CD4-positive, alpha-beta T cell (primary cell): ENCODE data around the gene HID1. TPM values are rescaled to one million over a fixed set of nuclear protein-coding genes. Genes with fewer than 3 reads are reported as not detected.

Source experiments
- ATAC-seq: fragments of 200-7000 bp; cut with Tn5 transposase; one replicate; pipeline ENCODE4 v1.10.0; 2022; ENCODE audit warnings: mild to moderate bottlenecking; ENCODE audit not compliant: poor library complexity
- CTCF ChIA-PET: fragments of 350-600 bp; sonication (Branson Sonifier 250); formaldehyde crosslinking; loops from one replicate; lab custom pipeline; 2021; ENCODE audit warnings: antibody characterized with exemption, inconsistent platforms; lab: Charles Lee
- POLR2A ChIA-PET: fragments of 350-600 bp; sonication (Branson Sonifier 250); formaldehyde crosslinking; loops from one replicate; lab custom pipeline; 2021; ENCODE audit warnings: antibody characterized with exemption, inconsistent platforms; lab: Charles Lee
- DNase-seq, 14 experiments: peaks; one replicate each; pipeline ENCODE4 v3.0.0-alpha.2; 2013 to 2020; ENCODE audit warnings: mixed read lengths in 2 of 14
- H3K27ac ChIP-seq, 2 donors: one replicate each; pipeline versions ENCODE4 v1.5.1 to v1.7.0; 2013; ENCODE audit warnings: low read length in 2 of 2, low read depth in 1 of 2, mild to moderate bottlenecking in 1 of 2
- H3K27me3 ChIP-seq, 2 experiments: 1 replicate in 1 of 2; 2 replicates in 1 of 2; pipeline versions ENCODE4 v1.6.1 to v1.7.0; 2013; ENCODE audit warnings: low read length in 2 of 2, control low read depth in 1 of 2, mild to moderate bottlenecking in 1 of 2, moderate library complexity in 1 of 2; ENCODE audit not compliant: insufficient read depth in 2 of 2, control insufficient read depth in 1 of 2
- H3K36me3 ChIP-seq: one replicate; pipeline ENCODE4 v1.6.1; 2013; ENCODE audit warnings: low read length, control low read depth; ENCODE audit not compliant: insufficient read depth
- H3K4me1 ChIP-seq: one replicate; pipeline ENCODE4 v1.6.1; 2013; ENCODE audit warnings: low read length, control low read depth; ENCODE audit not compliant: insufficient read depth
- H3K4me3 ChIP-seq: one replicate; pipeline ENCODE4 v1.5.1; 2013; ENCODE audit warnings: mild to moderate bottlenecking, low read length, moderate library complexity
- H3K9me3 ChIP-seq, 2 experiments: 1 replicate in 1 of 2; 2 replicates in 1 of 2; pipeline versions ENCODE4 v1.6.1 to v1.7.0; 2013; ENCODE audit warnings: low read length in 2 of 2, mild to moderate bottlenecking in 2 of 2, control low read depth in 1 of 2, moderate library complexity in 1 of 2; ENCODE audit not compliant: control insufficient read depth in 1 of 2, insufficient read depth in 1 of 2
- H3K27ac Mint-ChIP-seq: one replicate; pipeline ENCODE4 v1.8.0; 2020; ENCODE audit warnings: mixed read lengths
- H3K27me3 Mint-ChIP-seq: one replicate; pipeline ENCODE4 v1.8.0; 2021; ENCODE audit warnings: mixed read lengths
- H3K36me3 Mint-ChIP-seq: one replicate; pipeline ENCODE4 v1.8.0; 2021; ENCODE audit warnings: low read depth, mixed read lengths
- H3K4me1 Mint-ChIP-seq: one replicate; pipeline ENCODE4 v1.8.0; 2021; ENCODE audit warnings: low read depth, mixed read lengths
- H3K4me3 Mint-ChIP-seq: one replicate; pipeline ENCODE4 v1.8.0; 2020; ENCODE audit warnings: mild to moderate bottlenecking, mixed read lengths
- H3K9me3 Mint-ChIP-seq: one replicate; pipeline ENCODE4 v1.8.0; 2020; ENCODE audit warnings: mixed read lengths
- CTCF ChIP-seq: fragments of 200-600 bp; IDR thresholded peaks from one replicate; pipeline ENCODE4 v1.8.0; 2022; ENCODE audit warnings: antibody characterized with exemption, mild to moderate bottlenecking
- intact Hi-C, 2 experiments: fragments of 100-400 bp; cut with DNase I in 1 of 2; cut with micrococcal nuclease in 1 of 2; formaldehyde crosslinking; loops; one replicate each; pipeline versions ENCODE4 v1.15.1 to v1.9.0; 2023 to 2025; cut with DNase I, micrococcal nuclease
- total RNA-seq, 174 experiments: library from RNA in 2 of 174; stranded (reverse) in 2 of 174; gene quantifications; one replicate each; pipeline ENCODE4 v1.2.3 and lab custom pipeline; 2021 to 2026

Gene HID1
- total RNA-seq, 2 experiments from 2014 or later = 31.8 to 31.9 TPM

GRCh38 chr17:74977802-74978201 is 5.2 kb upstream of the HID1 start:
- Mint-ChIP-seq H3K4me1 (peaks cover 24% of the 10 kb centered on the region), H3K9me3 (no peaks in the 10 kb centered on the region), H3K27me3 (peaks cover 4% of the 10 kb centered on the region), H3K36me3 (no peaks in the 10 kb centered on the region), H3K4me3 (no peak overlapping the region), H3K27ac (no peak overlapping the region)
- no peaks in the 10 kb centered on the region for H3K36me3 ChIP-seq
- intact Hi-C loops = no loop called here
- DNase-seq = no peak
- ATAC-seq = no peak
- H3K27ac ChIP-seq = no peak overlapping the region
- H3K27me3 ChIP-seq = peaks cover 4 to 8% of the 10 kb centered on the region in 2 experiments
- no peak overlapping the region for H3K4me3 ChIP-seq
- H3K9me3 ChIP-seq = no peaks in the 10 kb centered on the region
- peaks cover 25% of the 10 kb centered on the region for H3K4me1 ChIP-seq
- ChIA-PET POLR2A (no interaction called here), CTCF (interaction anchor here (1.6 kb wide), 1 partner anchor 35 kb away, joined by 3 read pairs; the partner anchor contains the start of gene MRPL58)
- no peak for TF ChIP-seq CTCF

GRCh38 chr17:74975943-74976342 is 3.4 kb upstream of the HID1 start:
- CTCF ChIA-PET = interaction anchor here (1.7 kb wide), 1 partner anchor 14 kb away, joined by 4 read pairs; no protein-coding TSS in a partner anchor

GRCh38 chr17:74972973-74973328 is 392 bp upstream of the HID1 start:
- H3K36me3 Mint-ChIP-seq = no peaks in the 10 kb centered on the region
- DNase-seq = no peak
- no peak for TF ChIP-seq CTCF
- Histone ChIP-seq H3K4me1 (peaks cover 21% of the 10 kb centered on the region), H3K27ac (no peak overlapping the region), H3K9me3 (no peaks in the 10 kb centered on the region), H3K4me3 (peak overlapping the region; percentile 59), H3K27me3 (peaks cover 4 to 14% of the 10 kb centered on the region in 2 experiments), H3K36me3 (no peaks in the 10 kb centered on the region)
- ChIA-PET POLR2A (interaction anchor here (0.6 to 4.1 kb wide), 8 partner anchors 10 to 210 kb away, joined by 3 to 27 read pairs (median 6); partner anchors contain the start of genes CDR2L, MRPL58 and SUMO2), CTCF (interaction anchor here (0.9 to 3.6 kb wide), 5 partner anchors 11 to 141 kb away, joined by 3 to 22 read pairs (median 8); partner anchors contain the start of genes CDR2L and MRPL58)
- peaks cover 5% of the 10 kb centered on the region for H3K4me1 Mint-ChIP-seq
- intact Hi-C loops = loop anchor here in 1 of 2 experiments (1.0 kb wide), 1 partner anchor 14 kb away; the partner anchor contains the start of gene CDR2L
- H3K27ac Mint-ChIP-seq = peak overlapping the region; percentile 55
- H3K4me3 Mint-ChIP-seq = peak overlapping the region; percentile 89
- no peaks in the 10 kb centered on the region for H3K9me3 Mint-ChIP-seq
- H3K27me3 Mint-ChIP-seq = peaks cover 4% of the 10 kb centered on the region
- no peak for ATAC-seq

More at GRCh38 chr17:74975943-74976342, 3.4 kb upstream of the HID1 start:
- H3K9me3 Mint-ChIP-seq = no peaks in the 10 kb centered on the region
- no peaks in the 10 kb centered on the region for H3K36me3 Mint-ChIP-seq
- no peak overlapping the region for H3K27ac Mint-ChIP-seq
- peaks cover 4% of the 10 kb centered on the region for H3K27me3 Mint-ChIP-seq
- no peak for TF ChIP-seq CTCF
- peaks cover 4 to 14% of the 10 kb centered on the region in 2 experiments for H3K27me3 ChIP-seq
- intact Hi-C loops = no loop called here
- ATAC-seq (no peak), DNase-seq (no peak)
- no peak overlapping the region for H3K4me3 ChIP-seq
- peaks cover 24% of the 10 kb centered on the region for H3K4me1 ChIP-seq
- POLR2A ChIA-PET = no interaction called here
- no peak overlapping the region for H3K4me3 Mint-ChIP-seq
- no peaks in the 10 kb centered on the region for H3K36me3 ChIP-seq
- no peaks in the 10 kb centered on the region for H3K9me3 ChIP-seq
- peaks cover 9% of the 10 kb centered on the region for H3K4me1 Mint-ChIP-seq
- no peak overlapping the region for H3K27ac ChIP-seq
